Esophagus squamous epithelium (tissue), 4 donors: Measurements from ENCODE around the gene MYL6.

Experiments used
- CTCF ChIP-seq, 6 experiments: fragments of 450-650 bp in 4 of 6; fragments of 200-600 bp in 2 of 6; sonication (generic) in 2 of 6; IDR thresholded peaks; one replicate each; pipeline ENCODE4 v1.5.1; 2016 to 2019; ENCODE audit warnings: antibody characterized with exemption in 6 of 6, mild to moderate bottlenecking in 4 of 6, moderate library complexity in 4 of 6
- POLR2A ChIP-seq, 4 donors: fragments of 450-650 bp; IDR thresholded peaks; one replicate each; pipeline ENCODE4 v1.6.1; 2017; ENCODE audit warnings: antibody characterized with exemption in 4 of 4, mild to moderate bottlenecking in 4 of 4, moderate library complexity in 3 of 4

- TF ChIP-seq CTCF (IDR thresholded peaks at IDR 0.05) (no peak), POLR2A (IDR thresholded peaks at IDR 0.05) (no peak)
These were observed 14.7 kb downstream of the MYL6 start for GRCh38 chr12:56172839-56173238.
